Measurements from ENCODE around the gene DDI2.
A peak's percentile ranks its signal among the peaks of the same experiment; 100 is the strongest.
"Not testable (repeated sequence)": the region's sequence is repeated elsewhere in the genome, so short reads cannot be mapped to it uniquely, and the experiment has no call there.

The DDI2 gene

DNA sequence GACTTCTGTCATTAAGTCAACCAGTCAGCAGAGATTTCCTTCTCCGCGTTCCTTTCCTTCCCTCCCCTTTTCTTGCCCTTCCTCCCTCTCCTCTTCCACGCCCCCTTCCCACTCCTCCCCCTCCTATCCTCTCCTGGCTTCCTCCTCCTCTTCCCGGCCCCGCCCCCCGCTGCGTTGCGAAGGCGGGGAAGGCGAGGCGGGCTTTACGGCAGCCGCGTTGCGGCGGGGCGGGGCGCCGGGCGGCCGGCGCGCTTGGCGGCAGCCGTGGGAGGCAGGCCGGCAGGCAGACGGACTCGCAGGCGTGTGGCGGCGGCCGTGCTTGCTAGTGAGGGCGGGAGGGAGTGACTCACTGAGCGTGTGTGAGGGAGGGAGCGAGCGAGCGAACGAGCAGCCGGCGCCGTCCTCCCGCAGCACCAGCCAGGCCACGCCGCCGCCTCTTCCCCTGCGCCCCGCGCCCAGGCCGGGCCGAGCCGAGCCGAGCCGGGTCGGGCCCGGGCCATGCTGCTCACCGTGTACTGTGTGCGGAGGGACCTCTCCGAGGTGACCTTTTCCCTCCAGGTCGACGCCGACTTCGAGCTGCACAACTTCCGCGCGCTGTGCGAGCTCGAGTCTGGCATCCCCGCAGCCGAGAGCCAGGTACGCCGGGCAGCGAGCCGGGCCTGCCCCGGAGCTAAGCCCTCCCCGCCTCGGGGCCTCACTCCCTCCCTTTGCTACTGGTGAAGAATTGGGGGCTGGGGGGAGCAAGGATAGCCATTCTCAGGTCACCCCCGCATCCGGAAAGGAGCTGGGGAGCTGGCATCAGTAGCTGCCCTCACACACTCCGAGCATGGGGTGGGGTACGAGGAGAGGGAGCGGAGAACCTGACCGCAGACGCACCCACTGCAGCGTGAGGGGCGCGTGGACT is at the start of gene DDI2:
TSS of gene DDI2 (plus strand) at position 286 of the 904 bp plus-strand sequence. CDS start at position 499, 213 bp downstream.
- DNase-seq = peak; percentile 84

DNA sequence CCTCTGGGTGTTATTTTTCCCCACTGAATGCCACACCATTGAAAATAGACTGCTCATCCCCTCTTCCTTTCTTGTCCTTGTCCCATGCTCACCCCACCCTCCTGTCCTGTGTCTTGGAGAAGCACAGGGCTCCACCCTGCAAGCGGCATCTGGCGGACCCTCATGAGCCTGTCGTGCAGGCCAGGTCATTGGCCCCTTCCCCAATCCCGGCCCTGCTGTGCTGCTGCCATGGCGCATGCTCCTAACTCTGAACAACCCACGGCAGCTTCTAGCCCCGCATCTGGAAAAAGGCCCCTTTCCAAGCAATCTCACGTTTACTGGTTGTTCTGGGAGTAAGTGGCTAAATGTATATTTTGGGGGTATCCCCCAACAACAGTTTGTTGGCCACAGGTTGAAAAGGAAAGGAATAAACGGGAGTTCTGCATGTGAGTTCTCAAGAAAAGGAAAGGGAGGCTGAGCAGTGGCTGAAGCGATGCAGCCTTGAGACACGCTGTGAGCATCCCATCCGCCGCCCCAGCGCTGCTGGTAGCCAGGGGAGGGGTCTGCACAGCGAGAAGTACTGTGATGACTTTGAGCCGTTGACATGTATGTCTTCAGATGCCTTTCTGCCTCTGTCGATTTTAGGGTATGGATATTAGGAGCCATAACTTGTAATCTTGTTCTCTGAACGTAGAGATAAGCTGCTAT is 48.7 kb upstream of the DDI2 start:
- DNase-seq = no peak

DNA sequence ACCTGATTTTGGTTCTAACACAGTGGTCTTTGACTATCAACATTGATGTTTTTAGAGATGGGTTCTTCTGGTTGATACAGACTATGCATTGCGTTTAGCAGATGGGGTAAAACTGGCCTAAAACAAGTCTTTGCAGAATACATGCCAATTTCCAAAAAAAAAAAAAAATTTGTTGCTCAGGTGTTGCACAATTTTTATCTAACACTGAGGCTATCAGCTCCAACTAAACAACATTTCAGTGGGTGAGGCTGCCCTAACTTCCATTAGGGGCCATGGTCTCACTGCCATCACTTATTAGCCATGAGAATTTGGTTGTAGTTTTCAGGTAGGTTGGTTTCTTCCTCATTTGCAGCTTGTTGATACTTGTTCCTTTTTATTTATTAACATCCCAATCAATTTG is 46.4 kb upstream of the DDI2 start:
- no peak for DNase-seq

- DNase-seq = no peak
Observed at GRCh38 chr1:15571266-15571665, 46.0 kb upstream of the DDI2 start.

GRCh38 chr1:15573477-15573876 is 43.8 kb upstream of the DDI2 start:
- DNase-seq = no peak

DNA sequence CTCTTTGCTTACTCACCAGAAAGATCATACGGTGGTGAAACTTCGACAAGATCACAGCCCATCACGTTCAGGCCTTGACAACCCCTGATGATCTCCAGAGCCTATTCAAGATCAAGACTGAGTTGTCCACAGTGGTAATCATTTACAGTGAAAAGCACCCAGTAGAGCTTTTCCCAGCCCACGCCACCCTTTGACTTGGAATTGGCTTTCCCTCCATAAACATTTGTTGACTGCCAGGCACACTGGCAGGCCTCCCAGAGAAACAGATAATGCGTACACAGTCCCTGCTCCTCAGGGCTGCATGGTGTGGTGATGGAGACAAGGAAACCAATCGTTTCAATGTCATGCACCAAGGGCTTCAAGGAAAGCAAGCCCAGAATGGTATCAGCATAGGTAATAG is 42.5 kb upstream of the DDI2 start:
- DNase-seq = no peak

GRCh38 chr1:15575549-15576150 is 41.6 kb upstream of the DDI2 start:
- DNase-seq = no peak

GRCh38 chr1:15577691-15578090 is 39.6 kb upstream of the DDI2 start:
- DNase-seq = no peak

DNA sequence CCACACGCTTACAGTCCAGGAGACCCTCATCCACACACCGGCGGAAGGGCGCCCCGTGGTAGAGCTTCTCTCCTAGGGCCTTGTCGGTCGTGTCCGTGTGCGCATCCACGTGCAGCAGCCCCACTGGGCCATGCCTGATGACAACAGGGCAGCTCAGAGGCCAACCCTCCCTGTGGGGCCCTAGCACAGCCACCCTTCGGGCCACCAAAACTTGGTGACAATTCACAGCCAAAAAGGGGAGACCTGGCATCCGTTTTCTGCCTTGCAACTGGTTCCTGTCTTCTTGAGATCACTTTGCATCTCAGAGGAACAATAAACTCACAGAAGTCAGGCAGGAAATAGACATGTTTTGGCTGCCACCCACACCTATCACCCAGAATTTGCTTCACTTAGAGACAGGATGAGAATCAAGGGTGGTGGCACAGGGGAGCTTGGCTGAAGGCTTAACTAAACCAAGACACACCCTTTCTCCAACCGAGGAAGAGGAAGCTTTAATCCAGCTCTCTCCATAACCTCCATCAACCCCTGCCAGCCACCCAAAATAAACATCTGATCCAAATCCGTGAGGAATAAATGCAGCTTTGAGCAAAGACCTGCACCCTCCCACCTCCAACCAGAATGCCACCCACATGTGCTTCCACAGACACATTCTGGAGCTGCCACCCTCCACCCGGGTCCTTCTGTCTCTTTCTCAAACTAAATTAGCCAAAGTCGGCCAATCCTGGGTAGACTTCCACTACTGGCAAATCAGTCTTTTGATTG is 38.2 kb upstream of the DDI2 start:
- no peak for DNase-seq

GRCh38 chr1:15579683-15580047 is 37.6 kb upstream of the DDI2 start:
- DNase-seq = no peak

DNA sequence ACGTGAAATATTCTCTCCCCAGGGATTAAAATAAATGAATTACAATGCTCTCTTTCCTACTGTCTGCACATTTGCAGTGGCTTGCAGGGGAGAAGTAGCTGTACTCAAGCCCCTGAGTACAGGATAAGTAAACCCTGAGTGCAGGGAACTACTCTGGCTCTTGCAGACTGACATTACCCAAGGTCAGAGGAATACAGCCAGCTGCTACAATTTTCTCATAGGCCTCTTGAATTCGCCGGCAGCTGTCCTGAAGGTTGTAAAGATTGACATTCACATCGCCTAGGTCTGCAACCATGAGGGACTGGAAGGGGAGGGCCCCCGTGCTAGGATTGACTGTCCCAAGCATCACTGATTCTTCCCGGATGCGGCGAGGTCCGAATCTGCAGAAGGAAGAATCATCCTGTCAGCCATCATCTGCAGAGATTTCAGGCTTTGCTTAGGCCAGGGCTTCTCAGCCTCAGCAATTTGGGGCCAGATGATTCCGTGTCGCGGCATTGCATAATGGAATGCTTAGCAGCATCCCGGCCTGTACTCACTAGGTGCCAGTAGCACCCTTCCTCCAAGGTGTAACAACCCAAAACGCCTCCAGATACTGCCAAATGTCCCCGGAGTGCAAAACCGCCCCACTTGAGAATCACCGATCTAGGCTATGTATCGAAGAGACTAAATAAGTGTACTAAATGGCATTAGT is 34.1 kb upstream of the DDI2 start:
- DNase-seq = no peak

- peak; percentile 10 for DNase-seq
Observed at GRCh38 chr1:15584489-15585363, 32.5 kb upstream of the DDI2 start, which contains the start of gene AGMAT. AGMAT (minus strand) TSS chr1:15585051; CDS start chr1:15584967, 84 bp downstream.

DNA sequence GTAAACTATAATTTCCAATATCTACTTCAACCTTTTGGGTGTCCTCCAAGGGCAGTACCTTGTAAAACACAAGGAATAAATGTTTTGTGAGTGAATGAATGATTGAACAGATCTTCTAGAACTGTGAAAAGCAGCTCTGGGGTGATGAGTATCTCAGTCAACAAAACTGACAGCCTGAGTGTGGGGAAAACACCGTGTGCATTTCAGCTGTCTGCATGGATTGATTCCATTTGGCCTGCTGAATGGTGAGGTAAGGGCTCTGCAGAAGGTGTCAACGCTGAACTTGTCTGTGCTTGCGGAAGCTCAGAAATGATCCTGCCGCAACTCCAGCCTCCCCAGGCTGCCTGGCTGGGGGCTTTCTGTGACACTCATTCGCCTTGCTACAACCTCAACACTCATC is 25.0 kb upstream of the DDI2 start:
- no peak for DNase-seq

DNA sequence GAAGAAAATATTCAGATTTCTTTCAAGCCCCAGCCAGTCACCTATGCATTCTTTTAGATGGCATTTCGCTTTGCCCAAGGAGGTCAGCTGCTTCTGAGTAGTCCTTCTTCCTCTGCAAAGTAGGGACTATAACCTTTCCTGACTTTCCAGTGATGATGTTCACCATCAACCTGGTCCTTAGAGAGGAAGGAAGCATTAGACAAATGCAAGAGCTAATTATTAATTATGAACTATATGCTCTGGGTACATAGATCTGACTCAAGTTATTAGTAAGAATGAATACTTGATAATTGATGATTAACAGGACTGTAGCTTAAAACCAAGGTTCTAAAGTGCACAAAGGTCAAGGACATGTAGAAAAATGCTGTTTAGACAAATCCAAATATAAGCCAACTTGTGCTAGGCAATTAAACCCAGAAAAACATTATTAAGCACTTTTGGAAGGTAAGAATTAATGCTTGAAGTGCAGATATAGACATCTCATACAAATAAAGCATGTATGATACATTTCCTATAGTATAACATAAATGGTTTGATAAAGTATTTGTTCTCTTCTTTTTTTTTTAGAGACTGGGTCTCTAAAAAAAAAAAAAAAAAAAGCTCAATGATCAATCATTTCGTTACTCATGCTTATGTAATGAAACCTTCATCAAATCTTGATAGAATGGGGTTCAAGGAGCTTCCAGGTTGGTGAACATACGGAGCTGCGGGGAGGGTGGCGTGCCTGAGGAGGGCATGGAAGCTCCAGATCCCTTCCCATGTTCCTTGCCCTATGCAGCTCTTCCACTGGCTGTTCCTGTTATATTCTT is 21.2 kb upstream of the DDI2 start:
- DNase-seq = no peak

- DNase-seq = no peak
Observed at GRCh38 chr1:15598436-15598835, 18.8 kb upstream of the DDI2 start.

DNA sequence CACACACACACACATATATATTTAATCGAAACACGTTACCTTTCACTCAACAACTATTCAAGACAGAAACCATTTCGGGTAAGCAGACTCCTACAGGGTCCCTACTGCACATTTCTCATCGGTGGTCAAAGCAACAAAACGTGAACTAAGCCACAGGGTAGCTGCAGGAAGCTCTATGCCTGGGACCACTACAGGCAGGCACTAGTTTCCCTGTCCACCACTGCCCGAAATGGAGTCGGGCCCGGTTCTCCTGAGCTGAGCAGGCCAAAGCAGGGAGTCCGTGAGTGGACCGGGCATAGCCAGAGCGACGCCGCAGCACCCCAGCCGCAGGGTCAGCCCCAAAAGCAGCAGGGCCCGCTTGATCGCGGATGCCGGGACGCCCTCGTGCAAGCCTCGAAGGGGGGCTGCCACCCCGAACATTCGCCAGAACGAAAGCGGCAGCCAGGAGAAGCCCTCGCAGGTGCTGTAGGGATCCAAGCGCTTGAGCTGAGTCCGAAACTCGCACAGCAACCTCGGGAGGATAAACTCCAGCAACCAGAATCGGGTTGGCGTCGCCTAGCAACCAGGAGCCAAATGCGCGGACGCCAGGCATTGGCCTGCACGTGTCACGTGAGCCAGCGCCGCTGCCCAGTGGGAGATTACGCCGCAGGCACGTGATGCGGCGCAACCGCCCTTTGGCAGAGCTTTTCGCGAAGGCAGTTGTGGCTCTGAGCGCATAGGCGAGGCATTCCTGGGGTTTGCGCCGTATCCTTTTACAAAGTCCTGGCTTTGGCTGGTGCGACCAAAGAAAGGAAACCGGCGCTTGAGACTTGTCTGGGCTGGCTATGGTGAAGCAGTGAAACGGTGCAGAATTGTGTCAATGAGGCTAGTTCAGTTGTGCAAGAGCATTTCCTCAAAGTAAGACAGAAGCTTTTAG is 13.9 kb upstream of the DDI2 start:
- peak; percentile 10 for DNase-seq

DNA sequence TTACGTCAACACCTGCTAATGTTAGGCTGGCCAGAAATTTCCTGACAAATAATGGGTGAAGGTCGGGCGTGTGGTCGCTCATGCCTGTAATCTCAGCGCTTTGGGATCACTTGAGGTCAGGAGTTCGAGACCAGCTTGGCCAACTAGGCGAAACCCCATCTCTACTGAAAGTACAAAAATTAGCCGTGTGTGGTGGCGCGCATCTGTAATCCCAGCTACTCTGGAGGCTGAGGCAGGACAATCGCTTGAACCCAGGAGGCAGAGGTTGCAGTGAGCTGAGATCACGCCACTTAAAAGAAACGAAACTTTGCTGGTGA is 13.3 kb upstream of the DDI2 start:
- not testable (repeated sequence) for DNase-seq

- DNase-seq = not testable (repeated sequence)
Observed at GRCh38 chr1:15604400-15604799, 12.9 kb upstream of the DDI2 start.
